Stomach smooth muscle (tissue), 2 donors: ENCODE measurements around the gene COL5A1.

Experiments used
- H3K27ac ChIP-seq: one replicate; pipeline ENCODE4 v1.7.0; 2013; ENCODE audit warnings: mild to moderate bottlenecking, low read length, inconsistent platforms
- H3K27me3 ChIP-seq, 2 donors: one replicate each; pipeline ENCODE4 v1.7.0; 2013; ENCODE audit warnings: low read length in 2 of 2; ENCODE audit not compliant: insufficient read depth in 2 of 2, control insufficient read depth in 1 of 2
- H3K36me3 ChIP-seq, 2 donors: one replicate each; pipeline ENCODE4 v1.7.0; 2013; ENCODE audit warnings: low read length in 2 of 2; ENCODE audit not compliant: control insufficient read depth in 2 of 2, insufficient read depth in 2 of 2
- H3K4me1 ChIP-seq: one replicate; pipeline ENCODE4 v1.7.0; 2013; ENCODE audit warnings: low read length; ENCODE audit not compliant: control insufficient read depth, insufficient read depth
- H3K4me3 ChIP-seq, 2 donors: one replicate each; pipeline ENCODE4 v1.7.0; 2013; ENCODE audit warnings: low read length in 2 of 2
- H3K9ac ChIP-seq, 2 donors: one replicate each; pipeline ENCODE4 v1.7.0; 2013; ENCODE audit warnings: low read length in 2 of 2, mild to moderate bottlenecking in 1 of 2
- H3K9me3 ChIP-seq, 2 donors: one replicate each; pipeline ENCODE4 v1.7.0; 2013; ENCODE audit warnings: low read length in 2 of 2; ENCODE audit not compliant: control insufficient read depth in 2 of 2
- donor health status: healthy.
- donor health status: Pancreatic carcinoma.

The COL5A1 gene

GRCh38 chr9:134641173-134641989 lies at the start of gene COL5A1:
Gene COL5A1 (plus strand): TSS chr9:134641803. CDS start chr9:134642188, 385 bp downstream.
- no peaks in the 10 kb centered on the region for H3K27me3 ChIP-seq
- H3K9me3 ChIP-seq: no peaks in the 10 kb centered on the region
- H3K9ac ChIP-seq: peak within 1 kb of the TSS; percentile 71 to 73
- H3K4me1 ChIP-seq: peaks cover 47% of the 10 kb centered on the region
- H3K4me3 ChIP-seq: peak within 1 kb of the TSS; percentile 82 to 87
- H3K36me3 ChIP-seq: no peaks in the 10 kb centered on the region
- peak within 1 kb of the TSS; percentile 94 for H3K27ac ChIP-seq

GRCh38 chr9:134592018-134592818 lies 49.4 kb upstream of the COL5A1 start:
- Histone ChIP-seq H3K27me3 (no peaks in the 10 kb centered on the region), H3K36me3 (no peaks in the 10 kb centered on the region), H3K27ac (no peak overlapping the region), H3K4me3 (no peak overlapping the region), H3K9me3 (no peaks in the 10 kb centered on the region), H3K9ac (no peak overlapping the region), H3K4me1 (no peaks in the 10 kb centered on the region)

GRCh38 chr9:134592819-134593200 lies 48.8 kb upstream of the COL5A1 start:
- Histone ChIP-seq H3K4me1 (no peaks in the 10 kb centered on the region), H3K4me3 (no peak overlapping the region), H3K9me3 (no peaks in the 10 kb centered on the region), H3K27ac (no peak overlapping the region), H3K9ac (no peak overlapping the region), H3K36me3 (no peaks in the 10 kb centered on the region), H3K27me3 (no peaks in the 10 kb centered on the region)

- Histone ChIP-seq H3K4me3 (no peak overlapping the region), H3K4me1 (no peaks in the 10 kb centered on the region), H3K9me3 (no peaks in the 10 kb centered on the region), H3K27ac (no peak overlapping the region), H3K27me3 (no peaks in the 10 kb centered on the region), H3K36me3 (no peaks in the 10 kb centered on the region), H3K9ac (no peak overlapping the region)
Observed at GRCh38 chr9:134593286-134594077, 48.1 kb upstream of the COL5A1 start.

- Histone ChIP-seq H3K27me3 (no peaks in the 10 kb centered on the region), H3K4me1 (no peaks in the 10 kb centered on the region), H3K9me3 (no peaks in the 10 kb centered on the region), H3K27ac (no peak overlapping the region), H3K36me3 (no peaks in the 10 kb centered on the region), H3K9ac (no peak overlapping the region), H3K4me3 (no peak overlapping the region)
Observed at GRCh38 chr9:134594078-134594941, 47.3 kb upstream of the COL5A1 start.

GRCh38 chr9:134595014-134595413 lies 46.6 kb upstream of the COL5A1 start:
- Histone ChIP-seq H3K27me3 (no peaks in the 10 kb centered on the region), H3K36me3 (no peaks in the 10 kb centered on the region), H3K4me1 (no peaks in the 10 kb centered on the region), H3K9me3 (no peaks in the 10 kb centered on the region), H3K27ac (no peak overlapping the region), H3K4me3 (no peak overlapping the region), H3K9ac (no peak overlapping the region)

GRCh38 chr9:134597041-134597913 lies 44.3 kb upstream of the COL5A1 start:
- Histone ChIP-seq H3K4me3 (no peak overlapping the region), H3K9ac (no peak overlapping the region), H3K9me3 (no peaks in the 10 kb centered on the region), H3K36me3 (no peaks in the 10 kb centered on the region), H3K4me1 (no peaks in the 10 kb centered on the region), H3K27ac (no peak overlapping the region), H3K27me3 (no peaks in the 10 kb centered on the region)

- no peak overlapping the region for H3K4me3 ChIP-seq
- no peak overlapping the region for H3K9ac ChIP-seq
- no peaks in the 10 kb centered on the region for H3K4me1 ChIP-seq
- no peaks in the 10 kb centered on the region for H3K36me3 ChIP-seq
- no peaks in the 10 kb centered on the region for H3K9me3 ChIP-seq
- H3K27ac ChIP-seq: no peak overlapping the region
- no peaks in the 10 kb centered on the region for H3K27me3 ChIP-seq
Observed at GRCh38 chr9:134597957-134598883, 43.4 kb upstream of the COL5A1 start.

GRCh38 chr9:134598884-134599245 lies 42.7 kb upstream of the COL5A1 start:
- no peaks in the 10 kb centered on the region for H3K27me3 ChIP-seq
- H3K27ac ChIP-seq: no peak overlapping the region
- no peaks in the 10 kb centered on the region for H3K9me3 ChIP-seq
- no peak overlapping the region for H3K9ac ChIP-seq
- no peaks in the 10 kb centered on the region for H3K36me3 ChIP-seq
- H3K4me1 ChIP-seq: no peaks in the 10 kb centered on the region
- no peak overlapping the region for H3K4me3 ChIP-seq
